ELF-1 (cell line): Measurements from ENCODE around the gene PSMC4.

Experiments used
- DNase-seq: peaks from one replicate; pipeline ENCODE4 v3.0.0-alpha.2; 2016; ENCODE audit warnings: low read depth, low spot score

PSMC4 gene

DNA sequence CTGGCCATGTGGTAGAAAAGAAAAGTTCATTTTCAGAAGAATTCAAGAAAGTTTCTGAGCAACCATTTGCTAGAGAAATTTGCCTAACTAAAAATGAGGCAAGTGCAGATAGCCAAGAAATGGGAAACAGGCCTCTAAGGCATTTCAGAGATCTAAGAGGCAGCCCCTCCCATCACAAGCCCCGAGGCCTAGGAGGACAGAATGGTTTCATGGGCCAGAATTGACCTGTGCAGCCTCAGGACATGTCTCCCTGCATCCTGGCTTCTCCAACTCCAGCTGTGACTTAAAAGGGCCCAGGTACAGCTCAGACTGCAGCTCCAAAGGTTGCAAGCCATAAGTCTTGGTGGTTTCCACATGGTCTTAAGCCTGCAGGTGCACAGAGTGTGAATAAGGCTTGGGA lies 22.6 kb downstream of the PSMC4 start:
- no peak for DNase-seq

DNA sequence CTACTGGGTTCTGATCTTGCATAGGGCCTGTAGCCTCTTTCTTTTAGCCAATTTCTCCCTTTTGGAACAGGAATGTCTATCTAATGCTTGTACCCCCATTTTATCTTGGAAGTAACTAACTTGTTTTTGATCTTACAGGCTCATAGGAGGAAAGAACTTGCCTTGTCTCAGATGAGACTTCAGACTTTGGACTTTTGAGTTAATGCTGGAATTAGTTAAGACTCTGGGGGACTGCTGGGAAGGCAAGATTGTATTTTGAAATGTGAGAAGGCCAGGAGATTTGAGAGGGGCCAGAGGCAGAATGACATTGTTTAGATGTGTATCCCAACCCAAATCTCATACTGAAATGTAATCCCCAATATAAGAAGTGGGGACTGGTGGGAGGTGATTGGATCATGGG lies 23.4 kb downstream of the PSMC4 start:
- no peak for DNase-seq

DNA sequence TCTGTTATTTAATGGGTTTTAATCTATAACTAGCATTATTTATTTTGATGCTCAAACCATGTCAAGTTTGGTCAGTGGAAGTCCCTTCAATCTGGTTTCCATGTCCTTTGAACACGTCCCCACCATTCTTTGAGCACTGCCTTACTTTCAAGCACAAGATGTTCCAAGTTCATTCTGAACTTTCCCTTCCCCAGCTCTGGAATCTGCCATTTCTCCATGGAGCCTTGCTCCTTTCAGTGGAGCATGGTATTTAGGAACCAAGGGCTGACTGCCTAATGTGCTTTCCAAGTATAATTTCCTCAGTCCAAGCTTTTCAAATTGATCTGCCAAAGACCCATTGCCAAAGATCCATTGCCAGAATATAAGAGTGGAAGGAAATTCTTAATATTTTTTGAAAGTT lies 24.8 kb downstream of the PSMC4 start:
- no peak for DNase-seq

DNA sequence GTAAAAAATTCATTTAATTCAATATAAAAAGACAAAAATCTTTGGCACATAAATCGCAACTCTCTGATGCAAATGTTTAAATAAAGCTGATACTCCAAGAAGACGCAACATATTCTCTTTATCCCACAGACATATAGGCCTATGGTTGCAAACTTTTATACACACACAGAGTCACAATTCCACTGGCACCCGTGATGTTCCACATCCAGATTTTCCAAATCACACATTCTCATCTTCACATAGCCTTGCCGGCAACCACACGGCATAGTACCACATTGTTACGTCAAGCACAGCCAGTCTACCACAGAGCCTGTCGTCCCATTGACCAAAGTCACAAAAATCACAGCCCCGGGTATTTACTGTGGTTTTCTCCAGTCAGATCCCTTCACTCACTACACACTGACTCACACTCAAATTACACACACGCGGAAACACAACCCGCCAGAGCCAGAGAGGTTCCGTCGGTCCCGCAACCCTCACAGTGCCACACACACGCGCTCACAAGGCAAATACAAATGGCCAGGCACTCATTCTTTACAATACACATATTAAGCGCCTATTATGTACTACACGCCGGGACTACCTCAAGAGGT lies 25.3 kb downstream of the PSMC4 start:
- no peak for DNase-seq

DNA sequence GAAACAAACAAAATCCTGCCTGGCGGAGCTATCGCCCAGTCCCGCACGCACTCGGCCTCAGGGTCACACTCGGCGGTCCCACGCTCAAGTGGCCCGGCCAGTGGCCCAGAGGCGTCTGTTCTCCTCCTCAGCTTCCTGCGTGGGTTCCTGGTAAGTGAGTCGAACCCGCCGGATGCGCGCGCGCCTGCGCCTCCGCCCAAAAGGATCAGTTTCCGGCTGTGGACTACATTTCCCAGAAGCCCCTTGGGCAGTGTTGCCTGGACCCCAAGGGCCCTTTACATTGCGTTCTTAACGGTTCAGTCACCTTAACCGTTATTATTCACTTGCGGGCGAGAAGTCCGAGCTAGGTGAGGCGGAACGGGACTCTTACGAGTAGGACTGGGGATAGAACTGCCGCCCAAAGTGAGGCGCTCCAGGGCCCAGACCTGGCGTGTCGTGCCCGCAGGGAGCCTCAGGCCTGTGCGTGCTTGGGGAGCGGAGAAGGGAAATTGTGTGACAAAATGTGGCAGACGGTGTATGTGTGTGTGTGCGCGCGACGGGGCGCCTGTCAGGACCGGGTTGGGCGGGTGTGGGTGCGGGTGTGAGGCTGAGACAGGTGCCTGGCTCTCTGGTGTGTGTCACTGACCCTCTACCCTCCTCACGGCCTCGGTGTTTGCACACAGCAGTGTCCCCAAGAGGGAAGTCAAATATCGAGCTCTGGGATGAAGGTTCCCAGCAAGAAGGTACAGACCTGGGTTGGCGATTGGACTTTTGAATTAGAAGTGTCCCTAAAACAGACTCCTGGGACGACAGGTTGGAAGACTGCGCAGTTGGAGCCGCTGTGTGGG lies 26.1 kb downstream of the PSMC4 start, which contains the start of gene ZNF546:
ZNF546 (plus strand) TSS at position 250 of the 827 bp plus-strand sequence. CDS start 1,267 bp downstream, outside the sequence.
- DNase-seq = peak; percentile 92

DNA sequence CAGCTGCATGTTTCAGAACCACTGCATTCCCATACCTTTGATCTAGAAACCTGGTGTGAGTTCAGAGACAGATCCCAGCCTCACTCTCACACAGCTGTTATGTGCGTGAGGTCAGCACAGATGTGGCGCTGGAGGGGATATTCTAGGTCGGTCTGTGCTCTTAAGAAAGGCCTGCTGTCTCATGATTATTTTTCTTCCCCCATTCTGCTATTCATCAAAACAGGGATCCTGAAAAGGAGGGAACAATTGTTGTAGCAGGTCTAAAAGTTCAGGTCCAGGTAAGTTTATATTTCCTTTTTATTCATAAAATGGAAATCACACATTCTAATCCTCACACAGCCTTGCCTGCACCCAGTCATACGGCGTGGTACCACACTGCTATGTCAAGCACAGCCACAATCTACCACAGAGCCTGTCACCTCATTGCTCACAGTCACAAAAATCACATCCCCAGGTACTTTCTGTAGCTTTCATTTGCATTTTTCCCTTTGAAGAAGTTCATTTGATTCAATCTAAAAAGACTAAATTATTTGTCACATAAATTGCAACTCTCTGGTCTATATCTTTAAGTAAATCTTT lies 26.8 kb downstream of the PSMC4 start:
- DNase-seq = no peak

DNA sequence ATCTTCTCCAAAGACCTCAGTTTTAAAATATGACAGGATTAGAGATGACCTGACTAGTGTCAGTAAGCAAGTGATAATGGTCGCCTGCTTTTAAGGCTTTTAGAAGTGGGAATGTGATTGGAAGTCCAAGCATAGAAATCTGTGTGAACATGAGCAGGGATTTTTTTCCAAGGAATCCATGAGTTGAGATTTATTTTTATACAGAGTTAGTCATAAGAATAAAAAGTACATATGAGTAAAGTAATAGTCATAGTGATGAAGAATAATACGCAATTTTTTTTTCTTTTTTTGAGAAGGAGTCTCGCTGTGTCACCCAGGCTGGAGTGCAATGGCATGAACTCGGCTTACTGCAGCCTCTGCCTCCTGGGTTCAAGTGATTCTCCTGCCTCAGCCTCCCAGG lies 27.5 kb downstream of the PSMC4 start:
- DNase-seq = no peak

DNA sequence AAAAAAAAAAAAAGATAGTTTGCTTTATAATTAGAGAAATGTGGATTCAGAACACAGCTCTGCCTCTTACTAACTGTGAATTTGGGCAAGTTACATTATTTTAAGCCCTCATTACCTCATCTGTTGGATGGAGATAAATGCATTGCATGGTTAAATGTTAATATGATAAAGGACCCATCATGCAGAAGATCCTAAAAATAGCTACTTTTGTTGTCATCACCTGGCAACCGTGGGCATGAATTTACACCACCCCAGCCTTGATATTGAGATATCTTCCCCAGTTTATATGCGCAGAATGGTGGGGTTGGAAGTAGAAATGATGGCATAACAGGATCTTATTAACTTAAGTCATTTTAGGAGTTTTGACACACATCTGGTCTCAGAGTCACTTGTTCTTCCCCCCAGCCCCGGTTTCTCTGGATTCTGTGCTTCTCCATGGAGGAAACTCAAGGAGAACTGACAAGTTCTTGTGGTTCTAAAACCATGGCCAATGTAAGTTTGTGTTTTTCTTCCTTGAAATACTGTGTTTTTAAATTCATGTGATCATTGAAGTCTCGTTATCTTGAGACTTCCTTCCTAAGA lies 34.8 kb downstream of the PSMC4 start:
- no peak for DNase-seq

DNA sequence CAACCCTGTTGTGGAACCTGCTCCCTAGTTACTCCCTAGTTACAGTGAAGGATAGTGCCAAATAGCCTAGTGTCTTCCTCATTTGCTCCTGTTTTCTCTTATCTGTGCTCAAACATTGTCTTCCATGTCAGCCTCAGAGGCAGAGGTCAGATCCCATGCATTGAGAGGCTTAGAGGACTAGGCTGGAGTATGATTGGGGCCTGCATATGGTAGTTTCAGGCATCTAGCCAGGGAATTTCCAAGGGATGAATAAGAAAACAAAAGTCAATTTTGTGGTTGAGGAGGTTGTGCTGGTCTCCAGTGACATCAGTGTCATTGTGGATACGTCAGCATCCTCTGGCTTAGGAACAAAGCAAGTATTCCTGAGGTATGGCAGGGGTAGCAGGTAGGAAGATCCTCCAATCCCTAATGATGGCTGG lies 35.3 kb downstream of the PSMC4 start:
- DNase-seq = no peak

DNA sequence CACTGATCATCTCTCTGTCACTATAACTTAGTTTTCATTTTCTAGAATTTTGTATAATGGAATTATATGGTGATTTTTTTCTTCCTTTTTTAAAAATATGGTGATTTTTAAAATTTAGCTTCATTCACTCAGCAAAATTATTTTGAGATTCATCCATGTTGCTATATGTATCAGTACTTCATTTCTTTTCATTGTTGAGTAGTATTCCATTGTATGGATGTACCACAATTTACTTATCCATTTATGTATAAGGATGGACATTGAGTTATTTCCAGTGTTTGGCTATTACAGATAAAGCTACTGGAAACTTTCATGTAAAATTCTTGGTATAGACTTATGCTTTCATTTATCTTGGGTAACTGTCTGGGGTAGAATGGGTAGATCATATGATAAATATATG lies 38.7 kb downstream of the PSMC4 start:
- DNase-seq = no peak

DNA sequence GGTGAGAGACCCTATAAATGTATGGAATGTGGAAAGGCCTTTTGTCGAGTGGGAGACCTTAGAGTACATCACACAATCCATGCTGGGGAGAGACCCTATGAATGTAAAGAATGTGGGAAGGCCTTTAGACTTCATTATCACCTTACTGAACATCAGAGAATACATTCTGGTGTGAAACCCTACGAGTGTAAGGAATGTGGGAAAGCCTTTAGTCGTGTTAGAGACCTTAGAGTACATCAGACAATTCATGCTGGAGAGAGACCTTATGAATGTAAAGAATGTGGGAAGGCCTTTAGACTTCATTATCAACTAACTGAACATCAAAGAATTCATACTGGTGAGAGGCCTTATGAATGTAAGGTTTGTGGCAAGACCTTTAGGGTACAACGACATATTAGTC lies 43.0 kb downstream of the PSMC4 start:
- DNase-seq = no peak

DNA sequence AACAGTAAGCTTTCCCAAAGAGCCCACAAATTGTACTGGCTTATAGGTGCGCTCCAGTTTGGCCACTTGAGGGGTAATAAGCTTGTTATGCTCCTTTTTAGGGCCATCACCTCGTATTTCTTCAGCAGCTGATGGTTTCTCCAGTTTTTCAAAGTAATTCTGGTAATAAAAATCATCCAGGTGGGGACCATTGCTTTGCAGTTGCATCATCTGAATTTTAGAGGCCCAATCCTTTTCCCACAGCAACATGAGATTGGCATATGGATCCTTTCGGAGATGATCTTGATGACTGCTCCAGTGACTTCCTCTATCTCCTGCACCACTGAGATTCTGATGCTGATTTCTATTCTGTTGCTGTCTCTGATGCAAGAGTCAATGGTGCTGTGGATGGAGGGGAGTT lies 53.0 kb downstream of the PSMC4 start:
- DNase-seq = no peak

DNA sequence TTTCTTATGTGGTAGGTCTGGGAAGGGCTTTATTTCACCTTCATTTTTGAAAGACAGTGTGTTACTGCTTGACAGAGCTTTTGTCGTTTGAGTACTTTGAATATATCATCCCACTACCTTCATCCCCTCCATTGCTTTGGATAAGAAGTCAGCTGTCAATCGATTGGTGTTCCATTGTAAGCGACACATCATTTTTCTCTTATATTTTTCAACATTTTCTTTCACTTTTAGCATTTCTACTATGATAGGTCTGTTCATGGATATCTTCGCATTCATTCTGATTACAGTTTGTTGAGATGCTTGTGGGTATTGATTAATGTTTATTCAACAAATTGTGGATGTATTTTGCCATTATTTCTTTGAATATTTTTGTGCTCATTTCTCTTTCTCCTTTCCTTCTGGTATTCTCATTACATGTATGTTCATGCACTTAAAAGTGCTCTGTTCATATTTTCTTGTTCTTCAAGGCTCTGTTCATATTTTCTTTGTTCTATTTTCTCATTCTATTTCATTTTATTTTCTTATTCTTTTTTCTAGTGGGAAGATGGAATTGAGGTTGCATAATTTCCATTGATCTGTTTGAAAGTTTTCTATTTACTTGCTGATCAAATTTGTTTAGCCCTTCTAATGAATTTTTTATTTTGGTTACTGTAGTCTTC lies 55.1 kb downstream of the PSMC4 start:
- no peak for DNase-seq

DNA sequence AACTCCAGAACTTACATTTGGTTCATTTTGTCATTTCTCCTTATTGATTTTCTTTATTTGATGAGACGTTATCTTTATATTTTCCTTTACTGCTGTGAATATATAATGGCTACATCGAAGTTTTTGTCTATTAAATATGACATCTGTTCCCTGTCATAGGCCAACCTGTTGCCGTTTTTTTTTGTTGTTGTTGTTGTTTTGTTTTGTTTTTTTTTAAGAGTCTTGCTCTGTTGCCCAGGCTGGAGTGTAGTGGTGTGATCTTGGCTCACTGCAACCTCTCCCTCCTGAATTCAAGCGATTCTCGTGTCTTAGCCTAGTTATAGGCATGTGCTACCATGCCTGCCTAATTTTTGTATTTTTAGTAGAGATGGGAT lies 55.6 kb downstream of the PSMC4 start:
- no peak for DNase-seq
